Osteoblast (primary cell): Measurements from ENCODE around the gene ZMYM4. TPM values are rescaled to one million over a fixed set of nuclear protein-coding genes. Genes with fewer than 3 reads are reported as not detected.
"Not testable (repeated sequence)": the region's sequence is repeated elsewhere in the genome, so short reads cannot be mapped to it uniquely, and the experiment has no call there.

Experiments used
- DNase-seq: peaks from one replicate; pipeline ENCODE4 v3.0.0; 2011; ENCODE audit warnings: low spot score, mixed read lengths; ENCODE audit not compliant: insufficient read length; ENCODE audit errors: missing footprints
- H2AFZ ChIP-seq: 2 replicates; pipeline ENCODE4 v1.6.0; 2011; ENCODE audit warnings: mild to moderate bottlenecking, low read length
- H3K27ac ChIP-seq: 2 replicates; pipeline ENCODE4 v1.5.1; 2011; ENCODE audit warnings: mild to moderate bottlenecking, low read depth, low read length, moderate library complexity
- H3K27me3 ChIP-seq: 2 replicates; pipeline ENCODE4 v1.6.0; 2012; ENCODE audit warnings: mild to moderate bottlenecking, control low read depth, inconsistent platforms, low read length, moderate library complexity; ENCODE audit not compliant: insufficient read depth
- H3K36me3 ChIP-seq: 2 replicates; pipeline ENCODE4 v1.5.1; 2011; ENCODE audit warnings: mild to moderate bottlenecking, low read length, control low read depth, moderate library complexity; ENCODE audit not compliant: insufficient read depth
- H3K4me1 ChIP-seq: 2 replicates; pipeline ENCODE4 v1.5.1; 2011; ENCODE audit warnings: mild to moderate bottlenecking, low read length, control low read depth, moderate library complexity; ENCODE audit not compliant: insufficient read depth
- H3K4me2 ChIP-seq: 2 replicates; pipeline ENCODE4 v1.6.0; 2011; ENCODE audit warnings: mild to moderate bottlenecking, low read length; ENCODE audit not compliant: insufficient read depth
- H3K4me3 ChIP-seq: fragments of 200-600 bp; sonication (generic); 3 replicates; pipeline ENCODE4 v1.5.1; 2012; ENCODE audit warnings: mild to moderate bottlenecking, low read length, inconsistent platforms; ENCODE audit not compliant: insufficient read depth
- H3K79me2 ChIP-seq: 2 replicates; pipeline ENCODE4 v1.6.0; 2012; ENCODE audit warnings: mild to moderate bottlenecking, low read length, control low read depth, inconsistent platforms; ENCODE audit not compliant: insufficient read depth
- H3K9me3 ChIP-seq: 2 replicates; pipeline ENCODE4 v1.5.1; 2011; ENCODE audit warnings: low read depth, low read length, control low read depth
- H4K20me1 ChIP-seq: 2 replicates; pipeline ENCODE4 v1.6.0; 2012; ENCODE audit warnings: mild to moderate bottlenecking, low read length, control low read depth; ENCODE audit not compliant: insufficient read depth
- total RNA-seq: library from RNA; depleted of rRNA; stranded (reverse); fragments of >200 nt; gene quantifications from 2 replicates; pipeline ENCODE4 v1.2.3, GENCODE V29; 2012
- TF ChIP-seq, protein P1 (sequence below): IDR thresholded peaks from 2 replicates; pipeline ENCODE4 v1.5.1; 2011; ENCODE audit warnings: mild to moderate bottlenecking, low read depth, low read length, moderate library complexity; ENCODE audit errors: extremely low read depth

Gene ZMYM4
- total RNA-seq, 1 donor = 49.9 TPM

DNA sequence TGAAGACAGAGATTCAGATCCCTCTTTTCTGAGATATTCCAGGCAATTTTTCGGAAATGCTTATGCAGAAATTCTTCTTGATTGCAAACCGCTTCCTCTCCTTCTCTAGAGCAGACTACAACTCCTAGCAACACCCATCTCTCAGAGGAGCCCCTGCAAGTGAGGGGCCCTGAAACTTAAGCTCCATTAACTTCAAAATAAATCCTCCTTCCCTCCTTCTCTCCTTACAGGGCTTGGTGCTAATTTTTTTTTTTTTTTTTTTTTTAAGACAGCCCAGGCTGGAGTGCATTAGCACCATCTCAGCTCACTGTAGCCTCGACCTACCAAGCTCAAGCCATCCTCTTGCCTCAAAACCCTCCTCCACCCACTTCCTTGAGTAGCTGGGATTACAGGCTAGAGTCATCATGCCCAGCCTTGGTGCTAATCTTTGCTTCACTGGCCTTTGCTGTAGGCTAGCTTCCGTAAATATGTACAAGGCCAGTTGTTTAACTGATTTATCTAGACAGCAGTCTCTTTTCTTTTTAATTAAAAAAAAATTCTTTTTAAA is 45.4 kb upstream of the ZMYM4 start:
- no peak overlapping the region for H2AFZ ChIP-seq
- H3K27me3 ChIP-seq = no peaks in the 10 kb centered on the region
- TF ChIP-seq, protein P1, sequence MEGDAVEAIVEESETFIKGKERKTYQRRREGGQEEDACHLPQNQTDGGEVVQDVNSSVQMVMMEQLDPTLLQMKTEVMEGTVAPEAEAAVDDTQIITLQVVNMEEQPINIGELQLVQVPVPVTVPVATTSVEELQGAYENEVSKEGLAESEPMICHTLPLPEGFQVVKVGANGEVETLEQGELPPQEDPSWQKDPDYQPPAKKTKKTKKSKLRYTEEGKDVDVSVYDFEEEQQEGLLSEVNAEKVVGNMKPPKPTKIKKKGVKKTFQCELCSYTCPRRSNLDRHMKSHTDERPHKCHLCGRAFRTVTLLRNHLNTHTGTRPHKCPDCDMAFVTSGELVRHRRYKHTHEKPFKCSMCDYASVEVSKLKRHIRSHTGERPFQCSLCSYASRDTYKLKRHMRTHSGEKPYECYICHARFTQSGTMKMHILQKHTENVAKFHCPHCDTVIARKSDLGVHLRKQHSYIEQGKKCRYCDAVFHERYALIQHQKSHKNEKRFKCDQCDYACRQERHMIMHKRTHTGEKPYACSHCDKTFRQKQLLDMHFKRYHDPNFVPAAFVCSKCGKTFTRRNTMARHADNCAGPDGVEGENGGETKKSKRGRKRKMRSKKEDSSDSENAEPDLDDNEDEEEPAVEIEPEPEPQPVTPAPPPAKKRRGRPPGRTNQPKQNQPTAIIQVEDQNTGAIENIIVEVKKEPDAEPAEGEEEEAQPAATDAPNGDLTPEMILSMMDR = no peak
- DNase-seq = peak; percentile 86
- no peaks in the 10 kb centered on the region for H3K36me3 ChIP-seq
- H3K4me2 ChIP-seq = no peak overlapping the region
- no peaks in the 10 kb centered on the region for H4K20me1 ChIP-seq
- no peak overlapping the region for H3K4me3 ChIP-seq
- H3K9me3 ChIP-seq = no peaks in the 10 kb centered on the region
- H3K4me1 ChIP-seq = peaks cover 15% of the 10 kb centered on the region
- H3K27ac ChIP-seq = no peak overlapping the region
- H3K79me2 ChIP-seq = no peaks in the 10 kb centered on the region

- no peak overlapping the region for H3K4me3 ChIP-seq
- no peaks in the 10 kb centered on the region for H4K20me1 ChIP-seq
- H2AFZ ChIP-seq = no peak overlapping the region
- no peaks in the 10 kb centered on the region for H3K9me3 ChIP-seq
- H3K36me3 ChIP-seq = no peaks in the 10 kb centered on the region
- no peaks in the 10 kb centered on the region for H3K79me2 ChIP-seq
- TF ChIP-seq, protein P1 = no peak
- no peak overlapping the region for H3K4me2 ChIP-seq
- H3K27ac ChIP-seq = no peak overlapping the region
- H3K27me3 ChIP-seq = no peaks in the 10 kb centered on the region
- DNase-seq = no peak
- peaks cover 15% of the 10 kb centered on the region for H3K4me1 ChIP-seq
These were observed 42.0 kb upstream of the ZMYM4 start for GRCh38 chr1:35226546-35226945.

DNA sequence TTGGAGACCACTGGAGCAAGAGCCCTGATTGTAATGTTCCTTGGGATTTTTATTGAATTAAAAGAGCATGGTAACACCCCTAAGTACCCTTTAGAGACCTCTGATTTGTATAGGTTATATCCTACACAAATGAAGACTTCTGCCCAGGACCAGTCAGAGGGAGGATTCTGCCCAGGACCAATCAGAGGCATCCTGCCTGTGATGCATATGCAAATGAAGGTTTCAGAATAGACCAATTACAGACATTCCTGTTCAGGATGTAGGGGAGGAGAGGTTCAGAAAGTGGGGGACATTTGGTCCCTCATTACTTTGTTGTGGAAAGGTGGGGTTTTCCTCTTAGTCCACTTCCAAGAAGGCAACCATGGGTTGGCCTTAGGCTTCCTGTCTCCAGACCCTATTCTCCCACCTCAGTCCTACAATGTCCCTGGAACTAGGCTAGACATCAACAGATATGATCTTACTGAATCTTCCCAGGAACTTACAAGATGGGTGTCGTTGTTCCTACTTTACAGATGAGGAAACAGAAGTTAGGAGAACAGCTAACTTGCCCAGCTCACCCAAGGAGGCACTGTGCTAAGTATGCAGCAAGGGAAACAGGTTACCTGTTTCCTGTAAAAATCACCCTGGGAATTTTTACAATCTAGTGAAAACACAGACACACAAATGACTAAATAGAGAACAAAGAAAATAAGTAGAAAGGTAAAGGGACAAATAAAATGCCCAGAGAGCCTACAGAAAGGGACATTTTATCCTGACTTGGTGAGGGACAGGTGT is 38.7 kb upstream of the ZMYM4 start:
- no peaks in the 10 kb centered on the region for H3K36me3 ChIP-seq
- TF ChIP-seq, protein P1 = no peak
- DNase-seq = peak; percentile 54
- no peak overlapping the region for H3K4me2 ChIP-seq
- no peak overlapping the region for H2AFZ ChIP-seq
- H3K9me3 ChIP-seq = no peaks in the 10 kb centered on the region
- no peak overlapping the region for H3K27ac ChIP-seq
- H3K4me1 ChIP-seq = no peaks in the 10 kb centered on the region
- no peaks in the 10 kb centered on the region for H3K27me3 ChIP-seq
- no peaks in the 10 kb centered on the region for H4K20me1 ChIP-seq
- H3K79me2 ChIP-seq = no peaks in the 10 kb centered on the region
- H3K4me3 ChIP-seq = no peak overlapping the region

DNA sequence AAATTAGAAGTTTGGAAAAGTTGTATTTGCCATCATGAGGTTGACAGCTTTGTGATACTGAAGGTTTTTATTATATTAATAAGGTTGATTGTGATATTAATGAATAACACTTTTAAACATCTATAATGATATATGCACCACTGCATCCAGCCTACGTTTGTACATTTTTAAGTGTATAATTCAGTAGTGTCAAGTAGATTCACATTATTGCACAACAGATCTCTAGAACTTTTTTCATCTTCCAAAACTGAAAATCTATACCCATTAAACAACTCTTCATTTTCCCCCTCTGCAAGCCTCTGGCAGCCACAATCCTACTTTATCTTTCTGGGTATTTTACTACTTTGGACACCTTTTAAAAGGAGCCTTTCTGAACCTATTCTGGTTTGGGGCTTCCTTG is 37.2 kb upstream of the ZMYM4 start:
- H3K27me3 ChIP-seq = no peaks in the 10 kb centered on the region
- no peaks in the 10 kb centered on the region for H3K9me3 ChIP-seq
- no peak for DNase-seq
- no peak overlapping the region for H3K27ac ChIP-seq
- H3K4me1 ChIP-seq = no peaks in the 10 kb centered on the region
- TF ChIP-seq, protein P1 = no peak
- H3K36me3 ChIP-seq = no peaks in the 10 kb centered on the region
- no peak overlapping the region for H3K4me2 ChIP-seq
- no peaks in the 10 kb centered on the region for H4K20me1 ChIP-seq
- H2AFZ ChIP-seq = no peak overlapping the region
- H3K79me2 ChIP-seq = no peaks in the 10 kb centered on the region
- no peak overlapping the region for H3K4me3 ChIP-seq

DNA sequence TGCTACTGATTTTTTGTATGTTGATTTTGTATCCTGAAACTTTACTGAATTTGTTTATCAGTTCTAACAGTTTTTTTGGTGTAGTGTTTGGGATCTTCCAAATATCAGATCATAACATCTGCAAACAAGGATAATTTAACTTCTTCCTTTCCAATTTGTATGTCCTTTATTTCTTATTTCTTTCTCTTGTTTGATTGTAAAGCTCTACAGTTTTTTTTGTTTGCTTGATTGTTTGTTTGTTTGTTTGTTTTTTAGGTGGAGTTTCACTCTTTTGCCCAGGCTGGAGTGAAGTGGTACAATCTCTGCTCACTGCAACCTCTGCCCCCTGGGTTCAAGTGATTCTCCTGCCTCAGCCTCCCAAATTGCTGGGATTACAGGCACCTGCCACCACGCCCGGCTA is 31.7 kb upstream of the ZMYM4 start:
- DNase-seq, H3K27ac ChIP-seq, H3K36me3 ChIP-seq, H3K27me3 ChIP-seq, H3K4me1 ChIP-seq, H2AFZ ChIP-seq, H3K9me3 ChIP-seq, H3K4me2 ChIP-seq, H4K20me1 ChIP-seq, H3K79me2 ChIP-seq, H3K4me3 ChIP-seq: not testable (repeated sequence)
